Measurements from ENCODE around the gene ALDH5A1. TPM values are rescaled to one million over a fixed set of nuclear protein-coding genes. Genes with fewer than 3 reads are reported as not detected.

Gene ALDH5A1
- total and polyA plus RNA-seq, 5 experiments from 2014 or later = 14.0 to 24.8 (median 18.8) TPM

Other genes starting within 250 kb of the ALDH5A1 start
- gene DCDC2, start 136.9 kb upstream of the ALDH5A1 start, total RNA-seq = not detected
- gene DCDC2, start 136.9 kb upstream of the ALDH5A1 start, polyA plus RNA-seq = not detected
- 10 to 100 TPM; 21.9 to 22.1 TPM for gene MRS2, start 92.0 kb upstream of the ALDH5A1 start, total RNA-seq
- 10 to 100 TPM; 13.2 to 19.7 (median 16.1) TPM for gene MRS2, start 92.0 kb upstream of the ALDH5A1 start, polyA plus RNA-seq
- 1 to 10 TPM; 1.6 to 1.8 TPM for gene GPLD1, start 5.4 kb upstream of the ALDH5A1 start, total RNA-seq
- gene GPLD1, start 5.4 kb upstream of the ALDH5A1 start, polyA plus RNA-seq = 1 to 10 TPM in 1 of 3 donors, not detected in 2; 1.1 TPM
- gene KIAA0319, start 151.2 kb downstream of the ALDH5A1 start, total RNA-seq = not detected
- gene KIAA0319, start 151.2 kb downstream of the ALDH5A1 start, polyA plus RNA-seq = under 1 TPM in 2 of 3 donors, not detected in 1; 0.07 TPM
- 10 to 100 TPM; 74.7 to 76.6 TPM for gene TDP2, start 171.9 kb downstream of the ALDH5A1 start, total RNA-seq
- 10 to 100 TPM; 37.9 to 49.1 (median 44.5) TPM for gene TDP2, start 171.9 kb downstream of the ALDH5A1 start, polyA plus RNA-seq
- 10 to 100 TPM; 10.8 to 11.0 TPM for gene ACOT13, start 172.1 kb downstream of the ALDH5A1 start, total RNA-seq
- gene ACOT13, start 172.1 kb downstream of the ALDH5A1 start, polyA plus RNA-seq = 10 to 100 TPM; 16.5 to 19.0 (median 16.5) TPM
- gene C6orf62, start 224.2 kb downstream of the ALDH5A1 start, total RNA-seq = 100 to 1,000 TPM; 188 to 190 TPM
- 100 to 1,000 TPM in 2 of 3 donors, 10 to 100 TPM in 1; 81.5 to 126 (median 101) TPM for gene C6orf62, start 224.2 kb downstream of the ALDH5A1 start, polyA plus RNA-seq

All from naive thymus-derived CD8-positive, alpha-beta T cell (primary cell).